ENCODE results near the gene MTCH1. TPM values are rescaled to one million over a fixed set of nuclear protein-coding genes. Genes with fewer than 3 reads are reported as not detected.

MTCH1 gene
- total RNA-seq, 1 experiment from 2014 or later = 389 TPM

DNA sequence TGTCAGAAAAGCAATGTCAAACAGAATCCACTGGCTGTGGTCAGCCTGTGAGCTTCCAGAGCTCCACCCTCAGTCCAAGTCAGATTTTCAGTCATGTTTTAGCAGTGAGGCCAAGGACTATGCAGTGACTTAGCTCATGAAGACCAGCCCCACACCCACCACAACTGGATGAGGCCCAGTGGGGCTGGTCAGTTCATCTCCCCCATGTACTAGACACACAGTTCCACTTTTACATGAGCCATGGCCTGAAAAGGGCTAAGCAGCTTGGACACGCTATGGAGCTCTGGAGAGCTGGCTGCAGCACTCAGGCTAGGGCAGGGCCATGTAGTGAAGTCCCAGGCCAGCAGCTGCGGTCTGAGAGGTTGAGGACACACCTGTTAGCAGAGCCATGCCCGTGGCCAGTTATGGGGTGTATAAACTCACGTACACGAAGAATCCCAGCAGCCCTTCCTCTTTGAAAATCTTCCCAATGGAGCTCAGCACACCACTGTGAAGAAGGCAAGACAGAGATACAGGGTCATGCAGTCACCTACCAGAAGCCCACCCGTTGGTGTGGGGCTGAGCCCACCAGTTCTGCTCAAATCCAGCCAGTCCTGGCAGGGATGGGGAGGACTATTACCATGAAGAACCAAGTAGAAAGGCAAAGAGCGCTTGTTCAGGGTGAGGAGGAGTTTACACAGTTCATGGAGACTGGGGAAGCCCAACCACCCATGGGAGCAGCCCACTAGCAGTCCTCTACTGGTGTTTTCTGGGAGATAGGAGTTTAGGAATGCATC lies 10.6 kb downstream of the MTCH1 start:
- in situ Hi-C loops (cut with HindIII; ENCODE audit: low sequenced_read_pairs) = no loop called here
- no peak for DNase-seq (ENCODE audit: low spot score)

DNA sequence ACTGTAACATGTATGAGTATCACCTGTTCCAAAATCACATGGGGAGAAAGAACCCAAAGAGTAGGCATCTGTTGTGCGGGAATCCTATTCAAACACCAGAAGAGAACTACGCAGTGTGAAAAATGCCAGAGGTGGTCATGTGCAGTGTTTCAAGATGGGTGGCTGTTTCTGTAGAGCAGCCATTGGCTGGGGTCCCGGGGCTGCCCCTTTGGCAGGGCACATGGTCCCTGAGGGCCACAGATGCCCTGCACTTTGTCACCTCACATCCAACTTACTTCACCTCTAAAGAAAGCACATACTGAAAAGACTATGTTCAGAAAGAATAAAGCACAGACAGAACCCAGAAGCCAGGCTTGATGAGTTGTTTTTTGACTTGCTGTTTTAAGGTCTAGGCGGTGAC lies 12.3 kb downstream of the MTCH1 start:
- in situ Hi-C loops (cut with HindIII; ENCODE audit: low sequenced_read_pairs) = no loop called here

DNA sequence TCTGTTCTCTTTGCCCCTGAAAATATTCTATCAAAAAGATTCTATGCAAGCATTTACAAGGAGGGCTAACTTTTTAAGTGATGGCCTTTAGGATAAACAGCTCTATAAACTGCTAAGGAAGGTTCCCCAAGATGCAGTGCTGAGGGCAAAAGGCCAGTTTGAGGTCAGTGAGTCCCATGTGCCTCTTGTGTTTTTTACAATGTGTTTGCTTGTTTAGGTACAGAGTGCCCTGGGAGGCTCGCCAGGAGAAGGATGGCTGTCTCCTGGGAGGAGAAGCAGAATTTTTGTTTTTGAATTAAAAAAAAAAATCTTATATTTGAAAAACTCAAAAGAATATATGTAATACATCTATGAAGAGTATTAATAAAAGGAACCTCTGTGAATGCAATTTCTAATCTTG lies 12.8 kb downstream of the MTCH1 start:
- in situ Hi-C loops (cut with HindIII; ENCODE audit: low sequenced_read_pairs) = no loop called here
- no peak for DNase-seq (ENCODE audit: low spot score)

More for the DNA sequence above, 12.3 kb downstream of the MTCH1 start:
- no peak for DNase-seq (ENCODE audit: low spot score)

DNA sequence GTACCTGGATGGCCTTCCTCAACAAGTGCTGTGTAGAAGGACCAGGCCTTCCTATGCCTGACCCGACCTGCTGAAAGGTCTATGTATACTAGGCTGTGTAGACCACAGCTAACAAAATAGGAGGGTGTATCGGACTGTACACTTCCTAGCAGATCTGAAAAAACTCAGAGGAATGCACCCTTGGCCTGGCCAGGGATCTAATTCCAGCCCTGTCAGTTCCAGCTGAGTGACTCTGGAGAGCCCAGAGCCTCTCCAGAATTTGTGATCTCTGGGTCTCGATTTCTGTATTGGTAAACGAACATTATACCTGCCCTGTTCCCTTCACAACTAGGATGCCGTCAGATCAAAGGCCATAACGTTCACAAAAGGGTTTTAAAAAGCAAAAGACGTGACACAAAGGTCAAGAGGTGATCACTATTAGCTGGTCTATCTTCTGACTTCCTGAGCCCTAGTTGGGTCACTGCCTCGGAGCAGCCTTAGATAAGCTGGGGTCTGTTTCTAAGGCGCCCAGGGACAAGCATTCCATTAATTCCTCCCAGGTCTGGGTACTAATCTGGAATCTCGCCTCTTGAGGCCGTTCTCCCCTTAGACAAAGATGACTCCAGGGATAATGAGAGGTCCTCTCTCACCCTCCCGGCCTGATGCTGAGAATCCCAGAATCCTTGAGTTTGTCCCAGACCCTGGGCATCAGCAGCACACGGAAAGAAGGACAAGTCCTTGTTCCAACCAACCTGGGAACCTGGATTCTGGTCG lies 13.9 kb downstream of the MTCH1 start:
- no peak for DNase-seq (ENCODE audit: low spot score)
- in situ Hi-C loops (cut with HindIII; ENCODE audit: low sequenced_read_pairs) = no loop called here

DNA sequence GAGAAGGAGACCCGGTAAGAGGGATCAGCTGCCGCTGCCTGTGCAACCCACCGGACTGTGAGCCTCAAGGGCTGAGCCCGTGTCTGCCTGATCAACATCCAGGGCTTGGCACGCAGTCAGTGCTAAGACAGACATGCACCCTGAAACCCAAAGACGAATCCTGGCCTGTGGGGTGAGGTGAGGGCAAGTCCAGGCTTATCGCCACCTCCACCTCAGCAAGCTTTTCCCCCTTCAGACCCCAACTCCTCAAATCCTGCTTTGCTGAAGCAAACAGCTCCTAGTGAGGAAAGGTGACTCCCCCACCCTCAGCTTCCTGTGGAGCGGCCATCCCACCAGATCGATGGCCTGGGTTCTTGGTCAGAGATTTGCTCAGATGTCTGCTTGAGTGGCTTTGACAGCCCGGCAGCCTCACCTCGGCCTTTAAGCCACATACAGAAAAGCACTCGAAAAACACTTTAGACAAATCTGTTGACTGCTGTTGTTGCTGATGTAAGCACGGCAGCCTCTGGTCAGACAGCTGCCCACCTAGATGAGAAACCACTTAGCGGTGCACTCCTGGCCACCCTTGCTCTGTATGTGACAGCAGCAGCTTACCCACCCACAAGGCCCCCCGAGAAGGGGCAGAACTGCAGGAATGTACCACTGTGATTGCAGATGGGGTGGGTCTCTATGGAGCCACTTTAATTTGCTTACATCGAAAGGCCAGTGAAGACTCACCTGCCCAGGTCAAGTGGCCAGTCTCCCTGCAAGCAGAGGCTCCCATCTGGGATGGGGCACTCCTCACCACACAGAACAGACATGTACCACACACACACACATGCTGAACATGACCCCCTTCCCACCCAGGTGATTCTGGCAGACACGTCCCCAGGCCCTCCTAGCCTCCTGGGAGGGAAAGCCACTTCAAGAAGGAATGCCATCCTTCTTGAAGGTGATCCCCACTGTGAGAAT lies 14.8 kb downstream of the MTCH1 start:
- DNase-seq (ENCODE audit: low spot score) = no peak
- in situ Hi-C loops (cut with HindIII; ENCODE audit: low sequenced_read_pairs) = no loop called here

DNA sequence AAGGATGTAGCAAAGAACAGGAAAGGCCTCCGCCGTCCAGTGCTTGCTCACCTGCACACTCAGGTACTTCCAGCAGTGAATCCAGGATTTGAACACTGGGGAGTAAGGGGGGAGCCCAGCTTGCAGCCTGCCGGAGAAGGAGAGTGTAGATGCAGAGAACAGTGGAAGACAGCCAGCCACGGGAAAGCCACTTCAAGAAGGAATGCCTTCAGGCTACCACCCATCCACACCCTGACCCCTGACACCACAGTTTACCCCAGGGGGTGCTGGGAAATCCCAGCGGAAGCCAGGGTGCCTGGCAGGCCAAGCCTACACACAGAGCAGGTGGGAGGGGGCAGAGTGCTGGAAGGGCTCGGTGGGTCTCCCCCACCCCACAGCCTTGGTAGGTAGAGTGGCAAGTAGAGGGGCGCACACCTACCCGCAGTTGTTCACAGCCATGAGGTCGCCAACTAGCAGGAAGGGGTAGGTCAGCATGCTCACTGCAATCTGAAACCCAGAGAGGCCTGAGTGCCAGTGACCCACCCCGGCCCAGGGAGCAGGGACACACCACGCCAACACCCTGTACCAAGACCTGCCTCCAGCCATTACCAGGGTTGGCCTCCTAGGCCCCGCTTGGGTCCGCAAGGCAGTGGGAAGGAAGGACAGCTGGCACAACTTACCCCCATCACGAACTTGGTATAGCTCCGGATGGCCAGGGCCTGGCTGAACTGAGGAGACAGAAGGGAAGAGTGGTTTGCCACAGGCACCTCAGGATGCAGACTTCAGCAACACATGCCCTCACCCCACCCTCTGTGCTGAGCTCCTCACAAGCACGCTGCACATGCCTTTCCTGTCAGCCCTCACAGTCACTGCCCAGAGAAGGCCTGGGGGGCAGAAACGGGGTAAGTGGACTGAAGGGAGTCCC lies 15.8 kb downstream of the MTCH1 start:
- DNase-seq (ENCODE audit: low spot score) = no peak
- in situ Hi-C loops (cut with HindIII; ENCODE audit: low sequenced_read_pairs) = no loop called here

DNA sequence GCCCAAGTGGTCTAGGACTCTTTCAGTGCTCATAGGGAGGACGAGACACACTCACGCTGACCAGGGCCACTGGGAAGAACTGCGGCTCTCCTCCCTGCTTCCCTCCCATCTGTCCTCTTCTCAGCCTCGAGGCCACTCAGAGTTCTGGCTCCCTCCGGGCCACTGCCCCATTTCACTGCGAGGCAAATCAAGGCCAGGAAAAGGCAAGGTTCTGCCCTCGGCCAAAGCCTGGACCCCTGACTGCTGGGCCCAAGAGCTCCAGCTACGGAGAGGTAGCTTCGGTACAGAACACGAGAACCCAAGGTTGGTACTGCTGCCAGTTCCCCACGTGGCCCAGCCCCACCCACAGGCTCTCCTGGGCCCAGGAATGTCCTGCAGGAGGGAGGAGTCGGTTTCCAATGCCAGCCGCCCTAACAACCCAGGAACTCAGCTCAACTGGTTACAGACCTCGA lies 16.7 kb downstream of the MTCH1 start:
- in situ Hi-C loops (cut with HindIII; ENCODE audit: low sequenced_read_pairs) = no loop called here
- DNase-seq (ENCODE audit: low spot score) = no peak

DNA sequence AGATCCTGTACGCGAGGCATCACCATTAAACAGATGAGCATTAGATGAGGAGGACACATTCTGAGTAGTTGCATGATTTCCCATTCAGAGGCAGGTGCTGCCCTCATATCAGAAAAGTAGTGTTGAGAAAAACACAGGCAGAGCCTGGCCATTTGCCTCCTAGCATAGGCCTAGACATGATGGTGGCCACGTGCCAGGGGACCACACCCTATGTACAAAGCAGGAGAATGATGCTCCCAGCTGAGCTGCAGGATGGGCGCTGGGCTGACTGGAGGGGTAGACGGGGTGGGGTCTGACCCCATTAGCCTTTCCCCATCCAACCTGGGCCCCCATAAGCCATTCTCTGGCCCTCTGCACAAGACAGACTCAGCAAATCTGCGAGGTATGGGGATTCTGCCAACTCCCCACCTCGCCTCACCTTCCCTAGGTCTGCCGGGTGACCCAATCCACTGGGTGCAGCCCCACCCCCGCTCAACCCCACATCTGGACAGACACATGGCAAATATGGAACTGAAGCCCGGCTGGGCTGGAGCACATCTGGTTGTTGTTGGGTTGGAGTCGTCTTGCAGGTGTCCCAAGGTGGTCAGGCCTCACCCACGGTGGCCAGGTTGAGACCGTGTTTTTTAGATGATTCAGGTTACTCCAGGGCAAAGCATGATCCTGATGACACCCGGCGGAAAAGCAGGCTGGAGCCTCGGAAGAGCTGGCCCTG lies 17.6 kb downstream of the MTCH1 start:
- in situ Hi-C loops (cut with HindIII; ENCODE audit: low sequenced_read_pairs) = no loop called here
- no peak for DNase-seq (ENCODE audit: low spot score)

DNA sequence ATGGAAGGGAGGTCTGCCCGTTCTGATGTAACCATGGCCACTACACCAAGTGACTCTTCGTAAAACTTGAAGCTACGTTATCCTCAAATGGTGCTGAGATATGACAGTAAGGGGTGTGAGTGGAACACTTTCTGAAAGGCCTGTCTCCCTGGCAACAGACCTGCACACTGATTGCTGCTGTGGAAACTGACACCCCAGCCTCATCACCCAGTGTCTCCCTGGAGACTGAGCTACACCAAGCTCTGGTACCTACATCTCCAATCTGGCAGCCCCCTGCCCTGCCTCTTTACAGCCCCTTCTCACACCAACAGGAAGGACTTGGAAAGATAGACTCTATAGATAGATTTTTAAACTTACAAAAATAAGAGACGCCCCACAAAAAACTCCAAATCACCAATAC lies 18.2 kb downstream of the MTCH1 start:
- in situ Hi-C loops (cut with HindIII; ENCODE audit: low sequenced_read_pairs) = no loop called here
- no peak for DNase-seq (ENCODE audit: low spot score)

DNA sequence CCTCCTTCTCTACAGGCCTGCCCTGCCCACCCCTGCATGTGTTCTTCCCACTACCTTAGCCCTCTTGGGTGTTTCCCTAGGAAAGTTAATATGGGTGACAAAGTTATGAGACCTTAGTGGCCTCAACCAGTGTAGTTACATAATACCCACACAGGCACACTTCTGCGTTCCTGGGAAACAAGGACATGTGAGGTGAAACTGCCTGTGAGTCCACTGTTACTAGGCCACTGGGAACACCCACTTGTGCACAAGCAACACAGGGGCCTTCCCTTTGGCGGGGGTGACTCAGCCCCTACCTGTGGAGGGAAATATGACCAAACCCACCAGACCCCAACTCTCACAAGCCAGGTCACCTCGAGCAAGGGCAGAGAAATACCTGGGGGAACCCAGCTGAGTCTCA lies 18.7 kb downstream of the MTCH1 start:
- in situ Hi-C loops (cut with HindIII; ENCODE audit: low sequenced_read_pairs) = no loop called here
- DNase-seq (ENCODE audit: low spot score) = no peak

DNA sequence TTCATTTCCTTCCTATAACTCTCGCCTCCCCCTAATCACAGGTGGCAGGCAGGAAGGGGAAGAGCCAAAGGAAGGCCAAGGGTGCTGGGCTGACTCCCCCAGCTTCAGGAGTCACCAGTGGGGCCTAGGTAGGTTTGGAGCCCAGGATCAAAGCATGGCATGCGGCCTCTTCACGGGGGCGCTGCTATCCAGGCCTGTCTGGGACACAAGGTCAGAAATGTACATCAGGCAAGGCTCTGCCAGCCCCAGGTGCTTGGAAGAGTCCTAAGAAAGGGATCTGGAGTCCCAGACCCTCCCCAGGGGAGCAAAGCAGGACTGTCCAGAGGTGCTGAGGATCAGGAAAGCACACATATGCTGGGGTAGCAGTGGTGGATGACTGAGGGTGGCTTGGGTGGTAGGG lies 21.1 kb downstream of the MTCH1 start:
- no peak for DNase-seq (ENCODE audit: low spot score)
- in situ Hi-C loops (cut with HindIII; ENCODE audit: low sequenced_read_pairs) = no loop called here

DNA sequence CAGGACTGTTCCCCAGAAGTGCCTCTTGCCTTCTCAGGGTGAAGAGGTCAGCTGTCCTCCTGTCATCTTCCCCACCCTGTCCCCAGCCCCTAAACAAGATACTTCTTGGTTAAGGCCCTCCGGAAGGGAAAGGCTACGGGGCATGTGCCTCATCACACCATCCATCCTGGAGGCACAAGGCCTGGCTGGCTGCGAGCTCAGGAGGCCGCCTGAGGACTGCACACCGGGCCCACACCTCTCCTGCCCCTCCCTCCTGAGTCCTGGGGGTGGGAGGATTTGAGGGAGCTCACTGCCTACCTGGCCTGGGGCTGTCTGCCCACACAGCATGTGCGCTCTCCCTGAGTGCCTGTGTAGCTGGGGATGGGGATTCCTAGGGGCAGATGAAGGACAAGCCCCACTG lies 21.6 kb downstream of the MTCH1 start:
- in situ Hi-C loops (cut with HindIII; ENCODE audit: low sequenced_read_pairs) = no loop called here
- no peak for DNase-seq (ENCODE audit: low spot score)

DNA sequence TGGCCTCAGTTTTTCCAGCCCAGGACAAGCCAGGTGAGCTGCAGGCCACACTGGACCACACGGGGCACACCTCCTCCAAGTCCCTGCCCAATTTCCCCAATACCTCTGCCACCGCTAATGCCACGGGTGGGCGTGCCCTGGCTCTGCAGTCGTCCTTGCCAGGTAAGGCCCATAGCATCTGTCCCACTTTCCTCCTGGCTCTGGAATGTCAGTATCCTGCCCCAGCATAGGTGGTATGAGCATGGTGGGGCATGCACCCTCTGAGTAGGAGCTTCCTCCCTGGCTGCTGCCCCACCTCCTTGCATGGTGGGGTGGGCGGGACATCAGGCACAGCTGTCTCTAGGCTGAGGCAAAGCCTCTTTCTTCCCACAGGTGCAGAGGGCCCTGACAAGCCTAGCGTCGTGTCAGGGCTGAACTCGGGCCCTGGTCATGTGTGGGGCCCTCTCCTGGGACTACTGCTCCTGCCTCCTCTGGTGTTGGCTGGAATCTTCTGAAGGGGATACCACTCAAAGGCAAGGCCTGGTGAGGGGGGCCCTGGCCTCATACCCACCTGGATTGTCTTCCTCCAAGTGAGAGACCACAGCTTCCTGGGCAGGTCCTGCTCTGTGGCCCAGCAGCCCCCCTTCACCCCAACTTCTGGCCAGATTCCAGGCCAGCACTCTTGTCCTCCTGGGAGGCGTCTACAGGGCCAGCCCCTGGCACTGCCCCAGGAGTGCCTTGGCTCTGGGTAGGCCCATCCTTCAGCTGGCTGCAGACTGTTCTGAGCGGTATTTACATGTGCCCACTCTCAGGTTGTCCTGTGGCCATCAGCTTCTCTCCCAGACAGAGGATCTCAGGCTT lies 22.3 kb downstream of the MTCH1 start:
- DNase-seq (ENCODE audit: low spot score) = no peak
- in situ Hi-C loops (cut with HindIII; ENCODE audit: low sequenced_read_pairs) = no loop called here

DNA sequence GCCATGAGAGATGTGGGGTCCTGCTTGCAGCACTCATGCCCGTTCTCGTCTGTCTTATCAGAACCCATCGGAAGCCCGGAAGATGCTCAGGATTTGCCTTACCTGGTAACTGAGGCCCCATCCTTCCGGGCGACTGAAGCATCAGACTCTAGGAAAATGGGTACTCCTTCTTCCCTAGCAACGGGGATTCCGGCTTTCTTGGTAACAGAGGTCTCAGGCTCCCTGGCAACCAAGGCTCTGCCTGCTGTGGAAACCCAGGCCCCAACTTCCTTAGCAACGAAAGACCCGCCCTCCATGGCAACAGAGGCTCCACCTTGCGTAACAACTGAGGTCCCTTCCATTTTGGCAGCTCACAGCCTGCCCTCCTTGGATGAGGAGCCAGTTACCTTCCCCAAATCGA lies 23.1 kb downstream of the MTCH1 start:
- peak; percentile 28 for DNase-seq (ENCODE audit: low spot score)
- in situ Hi-C loops (cut with HindIII; ENCODE audit: low sequenced_read_pairs) = no loop called here

DNA sequence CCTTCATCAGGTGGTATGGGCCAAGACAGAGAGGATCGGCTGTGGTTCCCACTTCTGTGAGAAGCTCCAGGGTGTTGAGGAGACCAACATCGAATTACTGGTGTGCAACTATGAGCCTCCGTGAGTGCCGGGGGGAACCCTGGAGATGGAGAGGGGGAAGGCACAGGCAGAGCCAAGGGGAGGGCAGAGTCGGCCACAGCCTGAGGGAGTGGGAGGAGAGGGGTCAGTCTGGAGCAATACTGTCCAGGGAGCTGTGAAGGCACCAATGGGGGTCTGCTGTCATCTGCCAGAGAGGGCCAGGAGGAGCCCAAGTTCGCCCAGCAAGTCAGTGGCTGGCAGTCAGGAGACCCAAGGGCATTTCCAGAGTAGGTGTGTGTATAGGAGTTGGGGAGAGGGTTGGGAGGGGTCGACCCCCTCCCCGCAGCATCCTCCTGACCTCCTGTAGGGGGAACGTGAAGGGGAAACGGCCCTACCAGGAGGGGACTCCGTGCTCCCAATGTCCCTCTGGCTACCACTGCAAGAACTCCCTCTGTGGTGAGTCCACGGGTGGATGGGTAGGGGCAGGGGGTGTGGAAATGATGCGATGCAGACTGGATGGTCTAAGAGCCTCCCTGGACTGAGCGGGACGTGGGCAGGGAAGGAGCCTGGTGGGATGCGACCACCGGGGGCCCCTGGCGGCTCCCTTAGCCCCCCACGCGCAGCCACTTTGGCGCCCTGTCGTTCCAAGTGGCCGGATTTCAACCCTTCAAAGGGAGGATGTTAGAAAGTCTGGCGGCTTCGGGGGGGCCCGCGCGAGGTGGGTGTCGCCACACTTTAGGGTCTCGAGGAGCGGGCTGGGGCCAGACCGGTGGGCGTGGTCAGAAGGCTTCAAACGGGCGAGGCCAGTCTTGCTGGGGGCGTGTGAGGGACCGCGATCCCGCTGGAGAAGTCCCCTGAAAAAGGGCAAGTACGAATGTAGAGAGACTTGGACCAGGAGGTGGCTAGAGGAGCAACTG lies 24.3 kb downstream of the MTCH1 start:
- in situ Hi-C loops (cut with HindIII; ENCODE audit: low sequenced_read_pairs) = no loop called here
- DNase-seq (ENCODE audit: low spot score) = no peak

DNA sequence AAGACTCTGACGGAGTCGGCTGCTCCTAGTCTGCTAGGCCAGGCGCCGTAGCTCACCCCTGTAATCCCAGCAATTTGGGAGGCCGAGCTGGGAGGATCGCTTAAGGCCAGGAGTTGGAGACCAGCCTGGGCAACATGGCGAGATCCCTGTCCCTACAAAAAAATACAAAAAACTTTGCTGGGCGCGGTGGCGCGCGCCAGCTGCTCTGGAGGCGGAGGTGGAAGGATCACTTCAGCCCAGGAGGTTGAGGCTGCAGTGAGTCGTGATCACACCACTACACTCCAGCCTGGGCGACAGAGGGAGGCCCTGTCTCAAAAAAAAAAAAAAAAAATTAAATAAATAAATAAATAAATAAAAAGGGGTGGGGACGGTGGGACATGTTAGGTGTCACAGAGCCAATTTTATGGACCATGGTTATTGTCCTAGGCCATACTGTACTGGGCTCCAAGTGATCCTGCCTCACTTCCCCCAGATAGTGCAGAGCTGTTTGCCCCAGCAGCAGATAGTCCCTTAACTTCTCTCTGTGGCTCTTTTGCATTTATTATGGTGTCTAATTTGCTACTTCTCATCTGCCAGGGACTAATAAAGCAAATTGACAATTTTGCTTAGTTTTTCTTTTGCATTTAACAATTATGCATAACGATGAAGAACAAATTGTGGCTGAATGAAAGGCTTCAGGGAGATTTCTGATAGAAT lies 26.3 kb downstream of the MTCH1 start:
- in situ Hi-C loops (cut with HindIII; ENCODE audit: low sequenced_read_pairs) = no loop called here
- no peak for DNase-seq (ENCODE audit: low spot score)
